Neural crest cell (in vitro differentiated cells): ENCODE measurements around the gene IGF1R. TPM values are rescaled to one million over a fixed set of nuclear protein-coding genes. Genes with fewer than 3 reads are reported as not detected.

Source experiments
- DNase-seq: peaks from one replicate; pipeline ENCODE4 v3.0.0; 2021; ENCODE audit warnings: low read depth, mixed read lengths, low spot score
- H3K27ac Mint-ChIP-seq: one replicate; pipeline ENCODE4 v1.8.0; 2021; ENCODE audit warnings: mild to moderate bottlenecking, mixed read lengths; ENCODE audit not compliant: unreplicated experiment
- H3K27me3 Mint-ChIP-seq: 2 replicates; pipeline ENCODE4 v1.8.0; 2021; ENCODE audit warnings: low read depth, mild to moderate bottlenecking, mixed read lengths
- H3K36me3 Mint-ChIP-seq: 2 replicates; pipeline ENCODE4 v1.8.0; 2021; ENCODE audit warnings: low read depth, mild to moderate bottlenecking, mixed read lengths
- H3K4me1 Mint-ChIP-seq: 2 replicates; pipeline ENCODE4 v1.8.0; 2021; ENCODE audit warnings: mixed read lengths
- H3K4me3 Mint-ChIP-seq: one replicate; pipeline ENCODE4 v1.8.0; 2021; ENCODE audit warnings: mild to moderate bottlenecking, mixed read lengths
- H3K9me3 Mint-ChIP-seq: 2 replicates; pipeline ENCODE4 v1.8.0; 2021; ENCODE audit warnings: mixed read lengths
- total RNA-seq: library from RNA; stranded (reverse); gene quantifications from 2 replicates; pipeline ENCODE4 v1.2.1, GENCODE V29; 2021
- TF ChIP-seq, protein P1 (sequence below): fragments of 200-600 bp; sonication (generic); conservative IDR thresholded peaks from 2 replicates; pipeline ENCODE4 v1.5.0; 2021; ENCODE audit warnings: antibody characterized with exemption, mild to moderate bottlenecking

The IGF1R gene
- total RNA-seq, 1 donor from 2014 or later = 67.6 TPM

DNA sequence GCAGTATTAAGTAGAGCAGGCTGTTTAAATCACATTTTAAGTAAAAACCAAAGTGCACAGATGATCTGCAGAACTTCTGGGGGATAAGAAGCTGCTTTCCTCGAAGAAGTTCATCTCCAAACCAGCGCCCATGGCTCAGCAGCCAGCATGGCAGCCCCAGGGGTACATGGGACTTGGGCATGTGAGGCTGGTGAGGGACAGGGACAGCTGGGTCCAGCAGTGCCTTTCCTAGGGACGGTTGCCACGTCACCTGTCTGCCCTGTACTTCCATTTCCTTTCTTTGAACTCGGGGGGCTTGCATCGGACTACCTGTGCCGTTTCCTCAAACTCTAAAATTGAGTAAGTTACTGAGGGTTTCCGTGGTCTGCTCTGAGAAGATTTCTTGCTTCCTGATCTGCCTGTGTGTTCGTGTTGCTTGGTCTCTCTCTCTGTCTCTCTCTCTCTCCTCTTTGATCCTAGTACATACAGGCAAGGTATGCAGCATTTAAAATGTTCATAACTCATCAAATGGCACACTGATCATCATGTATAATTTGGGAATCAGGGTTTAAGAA, 67.6 kb downstream of the IGF1R start:
- peaks cover 2% of the 10 kb centered on the region for H3K9me3 Mint-ChIP-seq
- TF ChIP-seq, protein P1, sequence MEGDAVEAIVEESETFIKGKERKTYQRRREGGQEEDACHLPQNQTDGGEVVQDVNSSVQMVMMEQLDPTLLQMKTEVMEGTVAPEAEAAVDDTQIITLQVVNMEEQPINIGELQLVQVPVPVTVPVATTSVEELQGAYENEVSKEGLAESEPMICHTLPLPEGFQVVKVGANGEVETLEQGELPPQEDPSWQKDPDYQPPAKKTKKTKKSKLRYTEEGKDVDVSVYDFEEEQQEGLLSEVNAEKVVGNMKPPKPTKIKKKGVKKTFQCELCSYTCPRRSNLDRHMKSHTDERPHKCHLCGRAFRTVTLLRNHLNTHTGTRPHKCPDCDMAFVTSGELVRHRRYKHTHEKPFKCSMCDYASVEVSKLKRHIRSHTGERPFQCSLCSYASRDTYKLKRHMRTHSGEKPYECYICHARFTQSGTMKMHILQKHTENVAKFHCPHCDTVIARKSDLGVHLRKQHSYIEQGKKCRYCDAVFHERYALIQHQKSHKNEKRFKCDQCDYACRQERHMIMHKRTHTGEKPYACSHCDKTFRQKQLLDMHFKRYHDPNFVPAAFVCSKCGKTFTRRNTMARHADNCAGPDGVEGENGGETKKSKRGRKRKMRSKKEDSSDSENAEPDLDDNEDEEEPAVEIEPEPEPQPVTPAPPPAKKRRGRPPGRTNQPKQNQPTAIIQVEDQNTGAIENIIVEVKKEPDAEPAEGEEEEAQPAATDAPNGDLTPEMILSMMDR = no peak
- no peak overlapping the region for H3K27ac Mint-ChIP-seq
- no peak for DNase-seq
- H3K36me3 Mint-ChIP-seq = peaks cover 13% of the 10 kb centered on the region
- peaks cover 68% of the 10 kb centered on the region for H3K4me1 Mint-ChIP-seq
- no peaks in the 10 kb centered on the region for H3K27me3 Mint-ChIP-seq
- no peak overlapping the region for H3K4me3 Mint-ChIP-seq

- TF ChIP-seq, protein P1 = no peak
- H3K27me3 Mint-ChIP-seq = no peaks in the 10 kb centered on the region
- no peak overlapping the region for H3K4me3 Mint-ChIP-seq
- DNase-seq = no peak
- no peaks in the 10 kb centered on the region for H3K9me3 Mint-ChIP-seq
- H3K4me1 Mint-ChIP-seq = peaks cover 66% of the 10 kb centered on the region
- H3K27ac Mint-ChIP-seq = no peak overlapping the region
- H3K36me3 Mint-ChIP-seq = peaks cover under 1% of the 10 kb centered on the region
Measured at GRCh38 chr15:98717371-98717770, 69.0 kb downstream of the IGF1R start.

DNA sequence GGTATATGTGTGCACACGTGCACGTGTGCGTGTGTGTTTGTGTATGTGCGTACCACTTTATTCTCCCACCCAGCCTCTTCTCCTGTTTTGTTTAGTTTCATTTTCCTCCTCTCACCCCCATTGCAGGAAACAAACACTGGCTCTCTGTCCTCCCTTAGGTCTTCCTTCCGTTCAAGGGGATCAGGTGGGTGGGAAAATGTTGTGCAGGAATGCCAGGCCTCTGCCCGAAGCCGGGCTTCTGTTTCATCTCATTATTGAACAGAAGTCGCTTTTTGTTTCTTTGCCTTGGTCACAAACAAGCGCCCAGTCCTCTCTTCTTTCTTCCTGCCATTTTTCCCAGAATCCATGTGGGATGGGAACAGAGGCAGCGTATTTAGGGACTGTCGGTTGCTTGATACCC, 69.6 kb downstream of the IGF1R start:
- Mint-ChIP-seq H3K27me3 (no peaks in the 10 kb centered on the region), H3K4me1 (peaks cover 71% of the 10 kb centered on the region), H3K27ac (peak overlapping the region; percentile 13), H3K4me3 (no peak overlapping the region), H3K9me3 (no peaks in the 10 kb centered on the region), H3K36me3 (no peaks in the 10 kb centered on the region)
- no peak for DNase-seq
- TF ChIP-seq, protein P1 = no peak

GRCh38 chr15:98718426-98719136, 70.2 kb downstream of the IGF1R start:
- peaks cover 77% of the 10 kb centered on the region for H3K4me1 Mint-ChIP-seq
- H3K9me3 Mint-ChIP-seq = no peaks in the 10 kb centered on the region
- TF ChIP-seq, protein P1 = no peak
- DNase-seq = no peak
- no peaks in the 10 kb centered on the region for H3K27me3 Mint-ChIP-seq
- H3K27ac Mint-ChIP-seq = peak overlapping the region; percentile 73
- no peaks in the 10 kb centered on the region for H3K36me3 Mint-ChIP-seq
- H3K4me3 Mint-ChIP-seq = peak overlapping the region; percentile 33

DNA sequence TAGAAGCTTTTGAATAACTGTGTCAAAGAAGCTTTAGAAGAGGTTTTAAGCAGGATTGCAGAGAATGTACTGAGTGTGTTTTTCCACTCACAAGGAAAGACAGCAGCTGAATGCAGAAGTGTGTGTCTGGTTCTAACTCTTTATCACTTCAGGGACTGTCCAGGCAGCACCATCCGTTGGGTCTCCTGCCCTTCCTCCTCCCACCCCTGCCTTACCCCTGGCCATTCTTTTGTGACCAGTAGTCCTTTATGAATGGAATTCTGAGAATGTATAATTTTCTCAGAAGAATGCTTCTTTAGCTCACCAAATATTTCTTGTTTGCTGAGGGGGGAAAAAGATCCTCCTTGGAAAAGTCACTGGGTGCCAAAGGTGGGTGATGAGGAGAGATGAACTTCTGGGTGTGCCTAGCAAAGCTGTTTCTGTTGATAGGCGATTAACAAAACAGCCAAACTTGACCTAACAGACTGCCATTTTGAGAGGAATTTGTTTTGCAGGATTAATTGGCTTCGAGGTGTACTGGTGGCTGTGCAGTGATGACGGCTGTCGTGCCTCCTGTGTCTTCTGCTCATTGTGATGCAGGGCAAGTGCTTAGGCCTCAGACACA, 70.9 kb downstream of the IGF1R start:
- no peak overlapping the region for H3K4me3 Mint-ChIP-seq
- no peaks in the 10 kb centered on the region for H3K27me3 Mint-ChIP-seq
- DNase-seq = no peak
- peak overlapping the region; percentile 73 for H3K27ac Mint-ChIP-seq
- TF ChIP-seq, protein P1 = no peak
- H3K9me3 Mint-ChIP-seq = no peaks in the 10 kb centered on the region
- H3K36me3 Mint-ChIP-seq = no peaks in the 10 kb centered on the region
- H3K4me1 Mint-ChIP-seq = peaks cover 71% of the 10 kb centered on the region
